Measurements from ENCODE around the gene PHLDA2.

Gene PHLDA2

DNA sequence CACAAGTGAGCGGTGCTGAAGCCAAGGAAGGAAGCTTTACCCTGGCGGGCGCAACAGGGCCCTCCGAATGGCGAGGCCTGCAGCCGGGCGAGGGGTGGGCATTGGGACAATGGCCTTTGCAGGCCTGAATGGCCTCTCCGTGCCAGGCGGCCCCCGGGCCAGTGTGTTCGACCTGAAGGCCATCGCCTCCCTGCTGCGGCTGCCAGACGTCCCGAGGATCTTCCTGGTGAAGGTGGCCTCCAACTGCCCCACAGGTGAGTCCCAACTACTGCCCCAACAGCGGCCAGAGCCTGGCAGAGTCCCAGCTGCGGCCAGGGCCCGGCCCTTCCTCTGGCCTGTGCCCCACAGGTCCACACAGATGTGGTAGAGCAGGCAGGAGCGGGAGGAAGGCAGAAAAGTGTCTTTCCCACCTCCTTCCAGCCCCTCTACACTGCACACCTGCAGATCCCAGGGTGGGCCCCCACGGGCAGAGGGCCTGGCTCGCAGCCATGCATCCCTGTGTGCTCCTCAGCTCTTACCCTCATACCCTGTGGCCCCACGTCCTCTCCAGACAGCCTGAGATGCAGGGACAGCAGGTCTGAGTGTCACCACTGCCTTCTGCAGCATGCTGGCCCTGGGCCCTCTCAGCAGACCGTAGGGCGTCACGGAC, 11.3 kb downstream of the PHLDA2 start:
- Histone ChIP-seq H3K9me3 (replicated peaks; ENCODE audit: insufficient read depth, low read length) (no peaks in the 10 kb centered on the region), H3K4me1 (ENCODE audit: low read length) (no peaks in the 10 kb centered on the region; the same call in 1 of the 2 replicates), H3K79me2 (ENCODE audit: low read length) (no peaks in the 10 kb centered on the region), H4K20me1 (ENCODE audit: insufficient read depth, low read length) (no peaks in the 10 kb centered on the region), H3K4me2 (ENCODE audit: low read depth, low read length) (no peak overlapping the region), H3K9ac (ENCODE audit: low read length) (no peak overlapping the region), H3F3A (ENCODE audit: insufficient read depth, low read length) (no peaks in the 10 kb centered on the region), H2AFZ (ENCODE audit: low read length) (no peak overlapping the region), H3K27ac (ENCODE audit: low read length) (no peak overlapping the region), H3K4me3 (ENCODE audit: low read length) (no peak overlapping the region), H3K27me3 (replicated peaks; ENCODE audit: insufficient read depth, low read length) (peaks cover 8% of the 10 kb centered on the region), H3K9me2 (replicated peaks; ENCODE audit: insufficient read depth, low read length) (no peaks in the 10 kb centered on the region), H3K36me3 (replicated peaks; ENCODE audit: insufficient read depth, low read length) (no peaks in the 10 kb centered on the region)
- no peak for DNase-seq
- no peak for TF ChIP-seq CTCF (IDR thresholded peaks at IDR 0.05; ENCODE audit: low read length)
- TF ChIP-seq EZH2 (optimal IDR thresholded peaks at IDR 0.05; ENCODE audit: low read depth, low read length) = no peak
- TF ChIP-seq EZH2phosphoT487 (IDR thresholded peaks at IDR 0.05; ENCODE audit: low read length) = no peak

GRCh38 chr11:2916892-2917645, 12.2 kb downstream of the PHLDA2 start:
- no peaks in the 10 kb centered on the region for H3K9me2 ChIP-seq (replicated peaks; ENCODE audit: insufficient read depth, low read length)
- H3K79me2 ChIP-seq (ENCODE audit: low read length) = no peaks in the 10 kb centered on the region
- H3F3A ChIP-seq (ENCODE audit: insufficient read depth, low read length) = no peaks in the 10 kb centered on the region
- no peaks in the 10 kb centered on the region for H3K36me3 ChIP-seq (replicated peaks; ENCODE audit: insufficient read depth, low read length)
- TF ChIP-seq EZH2phosphoT487 (IDR thresholded peaks at IDR 0.05; ENCODE audit: low read length) (no peak), EZH2 (optimal IDR thresholded peaks at IDR 0.05; ENCODE audit: low read depth, low read length) (no peak), CTCF (IDR thresholded peaks at IDR 0.05; ENCODE audit: low read length) (no peak)
- no peak overlapping the region for H3K4me3 ChIP-seq (ENCODE audit: low read length)
- H4K20me1 ChIP-seq (ENCODE audit: insufficient read depth, low read length) = no peaks in the 10 kb centered on the region
- peaks cover 8% of the 10 kb centered on the region for H3K27me3 ChIP-seq (replicated peaks; ENCODE audit: insufficient read depth, low read length)
- DNase-seq = no peak
- no peak overlapping the region for H3K4me2 ChIP-seq (ENCODE audit: low read depth, low read length)
- no peaks in the 10 kb centered on the region; the same call in 1 of the 2 replicates for H3K4me1 ChIP-seq (ENCODE audit: low read length)
- H3K9me3 ChIP-seq (replicated peaks; ENCODE audit: insufficient read depth, low read length) = no peaks in the 10 kb centered on the region
- H3K27ac ChIP-seq (ENCODE audit: low read length) = no peak overlapping the region
- H3K9ac ChIP-seq (ENCODE audit: low read length) = no peak overlapping the region
- no peak overlapping the region for H2AFZ ChIP-seq (ENCODE audit: low read length)

DNA sequence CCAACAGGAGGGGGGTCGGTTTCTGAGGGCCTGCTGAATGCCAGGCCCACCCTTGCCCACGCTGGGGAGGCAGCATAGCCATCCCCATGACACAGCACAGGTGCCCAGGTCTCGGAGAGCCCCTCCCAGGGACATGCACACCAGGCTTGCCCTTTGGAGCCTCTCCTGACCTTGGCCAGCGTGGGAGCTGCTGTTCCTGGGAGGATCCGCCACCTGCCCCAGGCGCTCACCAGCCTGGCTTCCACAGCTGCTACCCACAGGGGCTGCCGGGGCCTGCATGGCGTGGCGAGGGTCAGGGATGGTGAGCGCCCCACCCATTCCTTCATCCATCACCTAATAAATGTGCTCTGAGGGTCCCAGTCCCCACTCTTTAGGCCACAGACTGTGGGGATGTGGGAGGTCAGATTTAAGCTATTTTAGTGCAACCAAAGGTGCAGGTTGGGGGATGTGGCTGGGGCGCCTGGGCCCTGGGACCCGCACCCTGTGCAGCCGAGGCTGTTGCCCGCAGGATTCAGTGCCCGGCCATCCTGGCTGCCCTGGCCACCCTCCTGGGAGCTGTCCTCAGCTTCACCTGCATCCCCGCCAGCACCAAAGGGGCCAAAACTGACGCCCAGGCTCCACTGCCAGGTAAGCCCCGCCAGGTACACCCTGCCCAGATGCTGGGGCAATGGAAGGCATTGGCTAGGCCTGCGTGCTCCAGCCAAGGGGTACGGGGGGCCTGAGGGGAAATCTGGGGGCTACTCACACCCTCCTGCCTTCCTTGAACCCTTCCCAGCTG, 12.9 kb downstream of the PHLDA2 start:
- Histone ChIP-seq H3K4me1 (ENCODE audit: low read length) (no peaks in the 10 kb centered on the region; the same call in 1 of the 2 replicates), H3K27me3 (replicated peaks; ENCODE audit: insufficient read depth, low read length) (peaks cover 8% of the 10 kb centered on the region), H3F3A (ENCODE audit: insufficient read depth, low read length) (no peaks in the 10 kb centered on the region), H3K4me2 (ENCODE audit: low read depth, low read length) (no peak overlapping the region), H4K20me1 (ENCODE audit: insufficient read depth, low read length) (no peaks in the 10 kb centered on the region), H3K79me2 (ENCODE audit: low read length) (no peaks in the 10 kb centered on the region), H3K27ac (ENCODE audit: low read length) (no peak overlapping the region), H3K4me3 (ENCODE audit: low read length) (no peak overlapping the region), H3K9ac (ENCODE audit: low read length) (no peak overlapping the region), H3K9me3 (replicated peaks; ENCODE audit: insufficient read depth, low read length) (no peaks in the 10 kb centered on the region), H2AFZ (ENCODE audit: low read length) (no peak overlapping the region), H3K9me2 (replicated peaks; ENCODE audit: insufficient read depth, low read length) (no peaks in the 10 kb centered on the region), H3K36me3 (replicated peaks; ENCODE audit: insufficient read depth, low read length) (no peaks in the 10 kb centered on the region)
- DNase-seq = no peak
- TF ChIP-seq EZH2phosphoT487 (IDR thresholded peaks at IDR 0.05; ENCODE audit: low read length) (no peak), EZH2 (optimal IDR thresholded peaks at IDR 0.05; ENCODE audit: low read depth, low read length) (no peak)

All from MM.1S (cell line).